HCEC 1CT (cell line): ENCODE measurements around the gene TAF11L9.
"Not testable (repeated sequence)": the region's sequence is repeated elsewhere in the genome, so short reads cannot be mapped to it uniquely, and the experiment has no call there.

Source experiments
- DNase-seq: peaks from one replicate; pipeline ENCODE4 v3.0.0-alpha.2; 2017

The TAF11L9 gene

GRCh38 chr5:17594255-17594654 lies at the start of gene TAF11L9:
TSS of gene TAF11L9 (minus strand) at chr5:17594394.
- not testable (repeated sequence) for DNase-seq

- DNase-seq = no peak
These were observed 40.0 kb upstream of the TAF11L9 start, which contains the start of gene TAF11L14 for GRCh38 chr5:17634160-17634559. TSS of gene TAF11L14 (plus strand) at chr5:17634460.

GRCh38 chr5:17631788-17632187 lies 37.6 kb upstream of the TAF11L9 start, which contains the start of gene TAF11L13:
TSS of gene TAF11L13 (plus strand) at chr5:17632088.
- not testable (repeated sequence) for DNase-seq

GRCh38 chr5:17625686-17626085 lies 31.5 kb upstream of the TAF11L9 start:
- no peak for DNase-seq

- no peak for DNase-seq
These were observed 26.4 kb upstream of the TAF11L9 start for GRCh38 chr5:17620627-17621026.

- DNase-seq = no peak
These were observed 25.2 kb upstream of the TAF11L9 start for GRCh38 chr5:17619354-17619753.

GRCh38 chr5:17614872-17615605 lies 20.8 kb upstream of the TAF11L9 start:
- DNase-seq = no peak

- not testable (repeated sequence) for DNase-seq
These were observed 15.9 kb upstream of the TAF11L9 start, which contains the start of gene TAF11L12 for GRCh38 chr5:17610092-17610491. TSS of gene TAF11L12 (plus strand) at chr5:17610392.

- not testable (repeated sequence) for DNase-seq
These were observed 13.3 kb upstream of the TAF11L9 start for GRCh38 chr5:17607461-17607860.

- no peak for DNase-seq
These were observed 10.8 kb upstream of the TAF11L9 start for GRCh38 chr5:17604951-17605350.

GRCh38 chr5:17603880-17604279 lies 9.7 kb upstream of the TAF11L9 start, which contains the start of gene TAF11L11:
TSS of gene TAF11L11 (plus strand) at chr5:17604183.
- DNase-seq = not testable (repeated sequence)

GRCh38 chr5:17597728-17598127 lies 3.5 kb upstream of the TAF11L9 start, which contains the start of gene TAF11L10:
TSS of gene TAF11L10 (minus strand) at chr5:17597828.
- not testable (repeated sequence) for DNase-seq

- DNase-seq = not testable (repeated sequence)
These were observed 3.3 kb downstream of the TAF11L9 start, which contains the start of gene TAF11L8 for GRCh38 chr5:17590860-17591259. TSS of gene TAF11L8 (minus strand) at chr5:17590960.

GRCh38 chr5:17585658-17586057 lies 8.5 kb downstream of the TAF11L9 start, which contains the start of gene TAF11L7:
TSS of gene TAF11L7 (minus strand) at chr5:17585758.
- DNase-seq = not testable (repeated sequence)
